Ectodermal cell (in vitro differentiated cells): ENCODE measurements around the gene GIMAP6.
"Not testable (repeated sequence)": the region's sequence is repeated elsewhere in the genome, so short reads cannot be mapped to it uniquely, and the experiment has no call there.

Experiments
- H3K27ac ChIP-seq: 2 replicates; pipeline ENCODE4 v1.7.0; 2013; ENCODE audit warnings: mild to moderate bottlenecking, low read depth, low read length; ENCODE audit not compliant: insufficient read depth, poor library complexity, severe bottlenecking
- H3K27me3 ChIP-seq: 2 replicates; pipeline ENCODE4 v1.7.0; 2013; ENCODE audit warnings: mild to moderate bottlenecking, low read length; ENCODE audit not compliant: insufficient read depth, control insufficient read depth, poor library complexity, severe bottlenecking
- H3K36me3 ChIP-seq: one replicate; pipeline ENCODE4 v1.7.0; 2013; ENCODE audit warnings: low read length; ENCODE audit not compliant: control insufficient read depth, insufficient read depth
- H3K4me1 ChIP-seq: one replicate; pipeline ENCODE4 v1.7.0; 2013; ENCODE audit warnings: low read length; ENCODE audit not compliant: control insufficient read depth, insufficient read depth
- H3K4me3 ChIP-seq: 2 replicates; pipeline ENCODE4 v1.7.0; 2013; ENCODE audit warnings: low read depth, low read length, control low read depth; ENCODE audit not compliant: insufficient read depth
- H3K9me3 ChIP-seq: 2 replicates; pipeline ENCODE4 v1.7.0; 2013; ENCODE audit warnings: mild to moderate bottlenecking, low read length, moderate library complexity; ENCODE audit not compliant: control insufficient read depth
- WGBS, 2 experiments: methylation state at CpG; one replicate each; pipeline ENCODE4 v1.1.7; 2013; ENCODE audit warnings: missing lambda C conversion rate in 2 of 2; 5-methylcytosine and 5-hydroxymethylcytosine counted together

The GIMAP6 gene

DNA sequence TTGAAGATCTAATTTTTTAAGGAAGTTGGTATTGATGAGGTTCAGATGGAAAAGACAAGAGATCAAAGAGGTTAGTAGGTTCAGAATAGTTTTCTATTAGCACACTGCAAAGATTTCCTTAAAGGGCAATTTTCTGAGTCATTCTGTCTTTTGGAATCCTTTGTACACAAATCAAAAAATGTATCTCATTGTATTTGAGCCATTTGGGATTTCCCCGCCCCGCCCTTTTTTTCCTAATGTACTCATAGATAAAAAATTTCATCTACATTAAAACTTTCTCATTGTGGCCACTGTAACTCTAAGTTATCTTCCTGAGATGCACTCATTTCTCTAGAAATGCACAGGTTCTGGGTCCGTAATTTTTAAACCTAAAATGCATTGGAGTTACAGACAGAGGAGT, 12.1 kb downstream of the GIMAP6 start:
- H3K9me3 ChIP-seq: no peaks in the 10 kb centered on the region
- WGBS, 2 experiments: 84 to 93% methylated on average over 3 of the region's 3 CpGs

DNA sequence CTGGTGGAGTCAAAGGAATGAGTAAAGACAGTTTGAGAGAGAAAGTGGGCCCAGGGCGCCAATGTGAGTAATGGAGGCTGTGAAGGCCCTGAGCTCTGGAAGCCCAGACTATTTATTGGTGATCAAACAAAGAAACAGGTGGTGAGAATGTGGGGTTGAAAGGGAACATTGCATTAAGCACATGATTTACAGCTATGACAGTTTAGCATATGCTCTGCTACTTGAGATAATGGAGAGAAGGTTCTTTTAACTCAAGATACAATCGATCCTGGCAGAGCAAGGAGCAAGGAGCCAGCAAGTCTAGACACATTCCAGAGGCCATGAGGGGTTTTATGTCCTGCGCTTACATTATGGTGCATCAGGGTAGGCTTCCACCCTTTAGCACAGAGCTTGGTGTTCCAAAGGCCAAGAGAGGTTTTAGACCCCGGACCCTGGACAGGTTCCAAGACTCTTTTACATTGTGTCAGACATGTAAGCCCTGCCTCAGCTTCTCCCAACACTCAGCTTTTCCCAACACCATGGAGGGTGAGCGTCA, 16.9 kb downstream of the GIMAP6 start:
- H3K9me3 ChIP-seq, H3K36me3 ChIP-seq, H3K4me3 ChIP-seq, H3K27me3 ChIP-seq, H3K4me1 ChIP-seq, H3K27ac ChIP-seq: not testable (repeated sequence)
- WGBS, 2 experiments: 89 to 92% methylated on average over 5 of the region's 5 CpGs

More for the DNA sequence above, 12.1 kb downstream of the GIMAP6 start:
- no peaks in the 10 kb centered on the region for H3K36me3 ChIP-seq
- H3K27me3 ChIP-seq: no peaks in the 10 kb centered on the region
- no peaks in the 10 kb centered on the region for H3K4me1 ChIP-seq
- H3K4me3 ChIP-seq: no peak overlapping the region
- H3K27ac ChIP-seq: no peak overlapping the region

DNA sequence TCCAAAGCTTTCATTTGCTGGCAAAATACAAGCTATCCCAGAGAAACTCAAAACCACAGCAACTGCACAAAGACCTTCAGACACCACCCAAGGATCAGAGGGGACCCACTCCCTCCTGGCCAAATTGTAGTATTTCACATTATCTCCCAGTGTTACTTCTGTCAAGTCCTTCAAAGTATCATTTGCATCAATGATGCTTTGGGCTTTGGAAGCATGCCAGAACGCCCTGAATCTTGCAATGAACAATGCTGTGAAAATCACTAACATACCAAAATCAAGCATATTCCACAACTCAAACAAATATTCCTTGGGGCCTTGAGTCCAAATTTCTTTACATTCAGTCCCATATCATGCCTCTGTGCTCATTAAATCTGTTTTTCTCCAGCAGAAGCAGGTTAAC, 17.8 kb downstream of the GIMAP6 start:
- WGBS, 2 experiments: 84 to 100% methylated on average over 1 of the region's 1 CpG
- not testable (repeated sequence) for H3K27me3 ChIP-seq, H3K4me1 ChIP-seq, H3K4me3 ChIP-seq, H3K9me3 ChIP-seq, H3K36me3 ChIP-seq, H3K27ac ChIP-seq

DNA sequence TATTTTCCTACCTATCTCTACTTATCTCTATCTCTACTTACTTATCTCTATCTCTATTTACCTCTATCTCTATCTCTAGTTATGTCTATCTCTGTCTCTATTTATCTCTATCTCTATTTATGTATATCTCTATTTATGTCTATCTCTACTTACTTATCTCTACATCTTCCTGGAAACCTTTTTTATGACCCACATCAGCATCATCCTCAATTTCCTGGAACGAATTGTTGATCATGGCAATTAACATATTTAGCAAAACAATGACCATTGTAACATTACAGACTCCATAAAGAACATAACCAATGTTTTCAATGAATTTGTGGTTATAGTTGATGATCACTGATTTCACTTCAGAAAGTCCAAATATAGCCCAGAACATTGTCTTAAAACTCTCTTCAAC, 18.3 kb downstream of the GIMAP6 start:
- no peaks in the 10 kb centered on the region for H3K27me3 ChIP-seq
- no peaks in the 10 kb centered on the region for H3K4me1 ChIP-seq
- H3K27ac ChIP-seq: no peak overlapping the region
- H3K9me3 ChIP-seq: no peaks in the 10 kb centered on the region
- no peak overlapping the region for H3K4me3 ChIP-seq
- WGBS, 2 experiments: 94 to 95% methylated on average over 1 of the region's 1 CpG
- H3K36me3 ChIP-seq: no peaks in the 10 kb centered on the region

DNA sequence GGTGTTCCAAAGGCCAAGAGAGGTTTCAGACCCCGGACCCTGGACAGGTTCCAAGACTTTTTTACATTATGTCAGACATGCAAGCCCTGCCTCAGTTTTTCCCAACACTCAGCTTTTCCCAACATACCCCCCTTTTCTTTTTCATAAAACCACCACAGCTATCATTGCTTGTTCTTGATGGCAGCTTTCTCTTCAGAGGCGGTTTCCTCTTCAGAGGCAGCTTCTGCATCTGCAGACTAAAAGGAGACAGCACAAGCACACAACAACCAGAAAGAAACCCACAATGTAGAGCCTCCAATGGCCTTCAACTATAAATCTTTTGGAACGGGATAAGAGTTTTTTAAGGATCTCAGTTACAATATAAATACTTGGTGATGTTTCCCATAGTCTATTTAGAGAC, 19.3 kb downstream of the GIMAP6 start:
- Histone ChIP-seq H3K9me3 (no peaks in the 10 kb centered on the region), H3K36me3 (no peaks in the 10 kb centered on the region), H3K27ac (no peak overlapping the region), H3K27me3 (no peaks in the 10 kb centered on the region), H3K4me1 (no peaks in the 10 kb centered on the region), H3K4me3 (no peak overlapping the region)
- WGBS, 2 experiments: 84 to 92% methylated on average over 2 to 3 of the region's 3 CpGs

DNA sequence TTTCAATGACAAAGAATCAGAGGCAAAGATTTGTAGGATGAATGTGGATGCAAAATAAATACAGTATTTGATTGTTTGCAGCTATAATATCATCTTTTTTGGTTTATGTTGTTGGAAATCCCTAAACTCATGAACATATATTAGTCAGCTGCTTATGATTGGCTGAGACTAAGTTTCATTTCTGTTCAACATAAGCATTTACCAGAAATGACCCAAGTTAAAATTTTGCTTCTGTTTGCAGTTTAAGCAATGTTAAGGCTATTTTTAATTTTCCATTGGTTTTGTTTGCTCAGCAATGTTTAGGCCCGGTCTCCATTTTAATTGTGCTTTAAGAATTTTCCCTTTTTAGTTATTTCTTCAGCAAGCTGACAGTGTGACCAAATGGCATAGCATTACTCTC, 22.0 kb downstream of the GIMAP6 start:
- Histone ChIP-seq H3K4me1 (no peaks in the 10 kb centered on the region), H3K4me3 (no peak overlapping the region), H3K27me3 (no peaks in the 10 kb centered on the region), H3K9me3 (no peaks in the 10 kb centered on the region), H3K27ac (no peak overlapping the region), H3K36me3 (no peaks in the 10 kb centered on the region)
- 80 to 90% methylated on average over 1 of the region's 1 CpG for WGBS, 2 experiments

DNA sequence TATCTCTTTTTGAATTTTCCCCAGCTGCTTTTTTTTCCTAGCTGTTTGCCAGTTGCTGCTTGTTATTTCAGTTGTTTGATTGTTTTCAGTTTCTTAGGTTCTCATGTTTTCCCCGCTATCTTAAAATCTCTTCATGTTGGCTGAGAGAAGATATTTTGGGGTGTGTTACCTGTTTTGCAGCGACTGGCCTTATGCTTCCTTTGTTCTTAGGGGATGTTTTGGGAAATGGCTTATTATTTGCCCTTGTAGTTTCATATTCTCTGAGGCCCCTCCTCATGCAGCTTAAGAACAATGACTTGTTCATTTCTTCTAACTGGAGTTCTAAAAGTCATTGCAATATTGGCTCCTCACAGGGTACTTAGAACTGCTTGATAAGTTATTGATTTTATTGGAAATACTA, 28.6 kb downstream of the GIMAP6 start:
- WGBS, 2 experiments: 63 to 80% methylated on average over 1 to 2 of the region's 2 CpGs
- H3K27ac ChIP-seq, H3K4me1 ChIP-seq, H3K4me3 ChIP-seq, H3K27me3 ChIP-seq, H3K9me3 ChIP-seq, H3K36me3 ChIP-seq: not testable (repeated sequence)

DNA sequence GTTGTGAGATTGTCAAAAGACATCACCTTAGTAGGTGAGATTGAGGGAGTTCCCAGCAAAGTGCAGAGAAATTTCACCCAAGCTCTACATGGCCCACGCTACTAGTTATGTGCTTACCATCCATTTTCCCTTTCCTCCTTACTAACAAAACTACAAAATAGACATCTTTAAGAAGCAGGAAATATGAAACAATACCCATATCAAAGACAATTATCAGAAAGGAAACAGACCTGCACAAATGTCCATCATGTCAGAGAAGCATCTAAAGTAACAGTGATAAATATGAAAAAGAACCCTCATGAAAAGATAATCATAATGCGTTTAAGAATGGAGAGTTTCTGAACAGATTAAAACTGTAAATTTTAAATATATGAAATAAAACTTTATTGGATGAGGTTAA, 36.8 kb downstream of the GIMAP6 start:
- Histone ChIP-seq H3K36me3 (no peaks in the 10 kb centered on the region), H3K27me3 (no peaks in the 10 kb centered on the region), H3K27ac (no peak overlapping the region), H3K4me3 (no peak overlapping the region), H3K9me3 (no peaks in the 10 kb centered on the region), H3K4me1 (no peaks in the 10 kb centered on the region)
- 25 to 52% methylated on average over 1 to 2 of the region's 2 CpGs for WGBS, 2 experiments

DNA sequence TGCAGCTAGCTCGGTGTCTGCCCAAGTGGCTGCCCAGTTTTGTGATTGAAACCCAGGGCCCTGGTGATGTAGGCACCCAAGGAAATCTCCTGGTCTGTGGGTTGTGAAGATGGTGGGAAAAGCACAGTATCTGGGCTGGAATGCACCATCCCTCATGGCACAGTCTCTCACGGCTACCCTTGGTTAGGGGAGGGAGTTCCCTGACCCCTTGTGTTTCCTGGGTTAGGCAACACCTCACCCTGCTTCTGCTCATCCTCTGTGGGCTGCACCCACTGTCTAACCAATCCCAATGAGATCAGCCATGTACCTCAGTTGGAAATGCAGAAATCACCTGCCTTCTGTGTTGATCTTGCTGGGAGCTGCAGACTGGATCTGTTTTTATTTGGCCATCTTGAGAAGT, 37.4 kb downstream of the GIMAP6 start:
- no peak overlapping the region for H3K4me3 ChIP-seq
- 90 to 92% methylated on average over 2 of the region's 2 CpGs for WGBS, 2 experiments

DNA sequence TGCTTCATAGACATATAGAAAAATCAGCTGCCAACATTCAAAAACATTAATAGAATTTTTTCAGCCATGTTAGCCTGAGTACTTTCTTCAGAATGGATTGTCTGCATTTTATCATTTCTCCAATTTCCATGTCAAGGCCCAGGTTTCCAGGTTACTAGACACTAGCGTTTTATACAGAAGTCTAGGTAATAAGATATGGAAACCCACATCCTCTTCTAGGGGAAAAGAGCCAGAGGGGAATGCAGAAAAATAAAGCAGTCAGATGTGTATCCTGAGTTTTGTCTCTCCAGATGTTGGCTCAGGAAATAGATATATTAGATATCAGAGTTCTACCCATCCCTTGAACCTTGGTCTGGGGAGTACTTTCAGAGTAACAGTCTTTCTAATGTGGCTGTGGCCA, 44.6 kb downstream of the GIMAP6 start:
- Histone ChIP-seq H3K4me1 (no peaks in the 10 kb centered on the region), H3K9me3 (no peaks in the 10 kb centered on the region), H3K36me3 (no peaks in the 10 kb centered on the region), H3K27me3 (no peaks in the 10 kb centered on the region), H3K27ac (no peak overlapping the region), H3K4me3 (no peak overlapping the region)
- WGBS, 2 experiments: 90 to 100% methylated on average over 1 of the region's 1 CpG

More for the DNA sequence above, 37.4 kb downstream of the GIMAP6 start:
- no peaks in the 10 kb centered on the region for H3K9me3 ChIP-seq
- no peak overlapping the region for H3K27ac ChIP-seq
- H3K27me3 ChIP-seq: no peaks in the 10 kb centered on the region
- H3K4me1 ChIP-seq: no peaks in the 10 kb centered on the region
- no peaks in the 10 kb centered on the region for H3K36me3 ChIP-seq

DNA sequence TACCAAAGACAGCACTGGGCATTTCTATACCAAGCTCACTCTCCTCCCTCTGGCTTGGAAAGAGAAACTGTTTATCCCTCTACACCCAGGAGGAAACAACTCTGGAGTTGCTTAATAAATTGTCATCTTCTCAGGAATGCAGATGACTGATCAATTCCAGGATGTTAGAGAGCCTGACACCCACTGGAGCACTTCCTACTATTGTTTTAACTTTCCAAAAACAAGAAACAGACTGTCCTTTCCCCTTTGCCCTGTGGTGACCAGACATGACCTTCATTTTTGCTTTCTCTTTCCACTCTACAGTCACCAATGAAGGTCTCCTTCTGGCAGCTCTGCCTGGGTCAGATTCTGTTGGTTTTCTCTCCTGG, 45.4 kb downstream of the GIMAP6 start:
- Histone ChIP-seq H3K27ac (no peak overlapping the region), H3K36me3 (no peaks in the 10 kb centered on the region), H3K4me1 (no peaks in the 10 kb centered on the region), H3K9me3 (no peaks in the 10 kb centered on the region), H3K4me3 (no peak overlapping the region), H3K27me3 (no peaks in the 10 kb centered on the region)
